Astrocyte (in vitro differentiated cells and primary cell): ENCODE results near the gene TAF11.
"Not testable (repeated sequence)": the region's sequence is repeated elsewhere in the genome, so short reads cannot be mapped to it uniquely, and the experiment has no call there.

Source experiments
- EZH2 ChIP-seq: IDR thresholded peaks from 2 replicates; pipeline ENCODE4 v1.6.1; 2012; ENCODE audit warnings: mild to moderate bottlenecking, low read length, inconsistent platforms; ENCODE audit not compliant: insufficient read depth
- TF ChIP-seq, protein P1 (sequence below): IDR thresholded peaks from 2 replicates; pipeline ENCODE4 v1.5.1; 2011; ENCODE audit warnings: low read depth, mild to moderate bottlenecking, inconsistent platforms, low read length, moderate library complexity; ENCODE audit not compliant: insufficient read depth

DNA sequence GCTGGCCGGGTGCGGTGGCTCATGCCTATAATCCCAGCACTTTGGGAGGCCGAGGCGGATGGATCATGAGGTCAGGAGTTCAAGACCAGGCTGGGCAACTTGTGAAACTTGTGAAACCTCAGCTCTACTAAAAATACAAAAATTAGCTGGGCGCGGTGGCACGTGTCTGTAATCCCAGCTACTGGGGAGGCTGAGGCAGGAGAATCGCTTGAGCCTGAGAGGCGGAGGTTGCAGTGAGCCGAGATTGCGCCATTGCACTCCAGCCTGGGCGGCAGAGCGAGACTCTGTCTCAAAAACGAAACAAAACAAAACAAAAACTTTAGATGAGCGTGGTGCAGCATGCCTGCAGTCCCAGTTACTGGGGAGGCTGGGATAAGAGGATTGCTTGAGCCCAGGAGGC, 2.0 kb downstream of the TAF11 start:
- TF ChIP-seq, protein P1, sequence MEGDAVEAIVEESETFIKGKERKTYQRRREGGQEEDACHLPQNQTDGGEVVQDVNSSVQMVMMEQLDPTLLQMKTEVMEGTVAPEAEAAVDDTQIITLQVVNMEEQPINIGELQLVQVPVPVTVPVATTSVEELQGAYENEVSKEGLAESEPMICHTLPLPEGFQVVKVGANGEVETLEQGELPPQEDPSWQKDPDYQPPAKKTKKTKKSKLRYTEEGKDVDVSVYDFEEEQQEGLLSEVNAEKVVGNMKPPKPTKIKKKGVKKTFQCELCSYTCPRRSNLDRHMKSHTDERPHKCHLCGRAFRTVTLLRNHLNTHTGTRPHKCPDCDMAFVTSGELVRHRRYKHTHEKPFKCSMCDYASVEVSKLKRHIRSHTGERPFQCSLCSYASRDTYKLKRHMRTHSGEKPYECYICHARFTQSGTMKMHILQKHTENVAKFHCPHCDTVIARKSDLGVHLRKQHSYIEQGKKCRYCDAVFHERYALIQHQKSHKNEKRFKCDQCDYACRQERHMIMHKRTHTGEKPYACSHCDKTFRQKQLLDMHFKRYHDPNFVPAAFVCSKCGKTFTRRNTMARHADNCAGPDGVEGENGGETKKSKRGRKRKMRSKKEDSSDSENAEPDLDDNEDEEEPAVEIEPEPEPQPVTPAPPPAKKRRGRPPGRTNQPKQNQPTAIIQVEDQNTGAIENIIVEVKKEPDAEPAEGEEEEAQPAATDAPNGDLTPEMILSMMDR, result not testable (repeated sequence)
- not testable (repeated sequence) for TF ChIP-seq EZH2
